Cardiac fibroblast (primary cell): ENCODE data around the gene CWC22.

Experiments used
- DNase-seq, 2 donors: peaks; one replicate each; pipeline versions ENCODE4 v3.0.0 to v3.0.0-alpha.2; 2010; ENCODE audit warnings: low read depth in 2 of 2
- H3K4me3 ChIP-seq, 2 donors: replicated peaks in 1 of 2; 1 replicate in 1 of 2; 2 replicates in 1 of 2; pipeline ENCODE4 v1.5.1; 2011; ENCODE audit warnings: low read depth in 2 of 2, low read length in 2 of 2, mild to moderate bottlenecking in 2 of 2, moderate library complexity in 1 of 2
- CTCF ChIP-seq: IDR thresholded peaks from one replicate; pipeline ENCODE4 v1.5.1; 2011; ENCODE audit warnings: low read depth, mild to moderate bottlenecking, low read length, inconsistent platforms

Gene CWC22

GRCh38 chr2:179995741-179996515 lies 11.2 kb downstream of the CWC22 start:
- no peak for DNase-seq
- no peak overlapping the region for H3K4me3 ChIP-seq
- TF ChIP-seq CTCF = no peak

GRCh38 chr2:179991344-179991743 lies 15.8 kb downstream of the CWC22 start:
- DNase-seq = peak in 1 of 2 donors; percentile 17
- peak; percentile 16 for TF ChIP-seq CTCF

GRCh38 chr2:179990676-179991317 lies 16.3 kb downstream of the CWC22 start:
- DNase-seq = no peak
- H3K4me3 ChIP-seq = no peak overlapping the region
- TF ChIP-seq CTCF = no peak

More at GRCh38 chr2:179991344-179991743, 15.8 kb downstream of the CWC22 start:
- no peak overlapping the region for H3K4me3 ChIP-seq

- TF ChIP-seq CTCF = no peak
- DNase-seq = no peak
- no peak overlapping the region for H3K4me3 ChIP-seq
Measured at GRCh38 chr2:179987916-179988315, 19.2 kb downstream of the CWC22 start.

- no peak for TF ChIP-seq CTCF
- no peak overlapping the region for H3K4me3 ChIP-seq
- no peak for DNase-seq
Measured at GRCh38 chr2:179985163-179985820, 21.8 kb downstream of the CWC22 start.

GRCh38 chr2:179983250-179983932 lies 23.7 kb downstream of the CWC22 start:
- no peak for DNase-seq
- no peak for TF ChIP-seq CTCF
- H3K4me3 ChIP-seq = no peak overlapping the region
